ENCODE data around the gene SERPINA12.
"Not testable (repeated sequence)": the region's sequence is repeated elsewhere in the genome, so short reads cannot be mapped to it uniquely, and the experiment has no call there.

SERPINA12 gene

DNA sequence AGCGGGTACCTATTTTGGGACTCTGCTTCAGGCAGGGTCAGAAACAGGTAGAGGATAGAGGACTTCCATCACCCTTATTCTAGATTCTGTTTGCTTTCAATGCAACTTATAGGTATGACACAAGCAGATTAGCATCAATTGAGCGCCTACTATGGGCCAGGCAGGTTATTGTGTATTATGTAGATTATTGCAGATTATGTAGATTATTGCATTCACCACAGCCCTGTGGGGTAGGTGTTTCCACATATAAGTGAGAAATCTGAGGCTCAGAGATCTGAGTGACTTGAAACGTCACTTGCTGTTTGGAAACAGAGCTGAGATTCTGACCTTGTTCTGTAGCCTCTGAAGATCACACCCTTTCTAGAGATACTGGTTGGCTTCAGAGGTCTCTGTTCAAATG, 26.2 kb upstream of the SERPINA12 start:
- DNase-seq: no peak

DNA sequence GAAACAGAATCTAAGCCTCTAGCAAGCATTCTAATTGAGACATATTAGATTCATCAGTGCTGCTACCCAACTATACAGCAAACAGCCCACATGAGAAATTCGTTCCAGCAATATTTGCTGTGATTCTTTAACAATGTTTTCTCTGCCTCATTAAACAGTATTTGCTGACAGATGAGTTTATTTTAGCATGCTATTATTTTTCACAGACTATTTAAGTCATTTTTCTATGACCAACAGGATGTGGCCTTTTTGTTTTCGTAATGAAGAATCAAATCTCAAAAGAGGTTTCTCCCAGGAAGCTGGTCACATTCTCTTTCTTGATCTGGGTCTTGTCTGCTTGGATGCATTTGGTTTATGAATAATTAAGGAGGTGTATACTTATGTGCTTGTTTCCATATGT, 23.2 kb upstream of the SERPINA12 start:
- no peak for DNase-seq

DNA sequence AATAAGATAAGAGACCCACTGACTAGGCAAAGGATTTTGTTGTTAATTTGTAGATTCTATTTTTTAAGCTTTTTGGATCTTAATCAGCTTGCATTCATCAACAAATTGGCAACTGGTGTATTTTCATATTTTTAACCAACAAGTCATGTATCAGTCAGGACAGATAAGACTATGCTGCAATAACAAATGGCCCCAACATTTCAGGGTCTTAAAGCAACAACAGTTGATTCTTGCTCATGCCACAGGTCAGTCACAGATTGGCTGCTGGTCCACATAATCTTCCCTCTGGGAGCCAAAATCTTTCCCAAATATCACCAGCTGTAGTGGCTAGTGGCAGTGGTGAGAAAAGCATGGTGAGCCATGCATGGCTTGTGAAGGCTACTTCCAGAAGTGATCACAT, 21.9 kb upstream of the SERPINA12 start:
- DNase-seq: no peak

DNA sequence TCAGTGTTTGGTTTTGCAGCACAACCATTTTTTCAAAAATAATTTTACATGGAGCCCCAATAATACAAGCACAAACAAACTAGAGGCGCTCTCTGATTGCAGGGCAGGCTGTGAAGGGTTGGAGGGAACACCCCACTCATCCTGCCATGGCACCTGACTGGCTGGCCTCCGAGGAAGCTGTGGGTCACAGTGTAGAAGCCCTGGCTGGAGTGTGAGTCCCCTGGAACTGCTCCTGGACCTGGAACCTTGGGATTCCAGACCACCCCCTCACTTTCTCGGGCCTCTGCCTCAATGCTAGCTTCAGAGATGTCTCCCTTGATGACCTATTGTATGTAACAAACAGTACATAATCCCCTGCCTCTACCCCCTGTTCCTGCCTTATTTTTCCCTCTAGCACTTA, 14.8 kb upstream of the SERPINA12 start:
- no peak for DNase-seq

DNA sequence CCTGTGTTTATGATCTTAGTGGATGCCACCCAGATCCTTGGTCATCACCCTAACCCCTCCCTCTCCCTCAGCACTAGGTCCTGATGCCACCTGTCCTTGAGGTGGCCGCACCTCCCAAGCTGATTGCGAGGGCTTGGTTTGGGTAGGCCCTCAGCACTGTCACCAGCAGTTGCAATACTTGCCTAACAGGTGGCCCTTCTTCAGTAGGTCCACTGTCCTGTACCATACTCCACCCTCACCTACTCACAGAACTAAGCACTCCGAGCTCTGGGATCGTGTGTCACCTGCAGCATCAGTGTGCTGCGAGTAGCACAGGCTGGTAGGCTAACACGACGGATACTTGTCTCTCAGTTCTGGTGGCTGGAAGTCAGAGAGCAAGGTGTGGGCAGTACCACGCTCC, 14.0 kb upstream of the SERPINA12 start:
- no peak for DNase-seq

DNA sequence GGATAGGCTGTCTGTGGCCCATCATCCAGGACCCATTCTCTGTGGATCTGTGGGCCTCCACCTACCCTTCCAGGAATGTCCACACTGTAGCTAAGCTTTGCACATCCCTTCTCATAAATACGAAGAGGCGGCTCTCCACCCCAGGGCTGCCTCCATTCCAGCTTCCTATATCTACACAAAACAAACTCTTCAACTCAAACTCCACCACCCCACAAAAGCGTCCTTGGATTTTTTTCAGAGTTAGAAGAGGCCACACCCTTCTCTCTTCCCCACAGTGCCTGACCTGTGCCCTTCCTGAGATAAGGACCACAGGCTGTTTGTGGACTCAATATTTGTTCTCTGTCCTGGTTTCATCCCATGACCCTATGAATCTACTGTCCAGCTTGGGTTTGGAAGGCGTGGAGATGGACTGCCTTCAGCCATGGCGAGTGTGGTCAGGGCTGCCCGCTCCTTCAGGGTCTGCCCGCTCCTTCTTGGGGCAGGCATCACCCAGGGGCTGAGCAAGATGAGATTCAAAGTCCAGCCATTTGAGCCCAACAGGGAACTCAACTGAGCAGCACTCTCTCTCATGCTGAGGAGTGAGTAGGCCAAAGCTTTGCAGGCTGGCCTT, 13.0 kb upstream of the SERPINA12 start:
- no peak for DNase-seq

DNA sequence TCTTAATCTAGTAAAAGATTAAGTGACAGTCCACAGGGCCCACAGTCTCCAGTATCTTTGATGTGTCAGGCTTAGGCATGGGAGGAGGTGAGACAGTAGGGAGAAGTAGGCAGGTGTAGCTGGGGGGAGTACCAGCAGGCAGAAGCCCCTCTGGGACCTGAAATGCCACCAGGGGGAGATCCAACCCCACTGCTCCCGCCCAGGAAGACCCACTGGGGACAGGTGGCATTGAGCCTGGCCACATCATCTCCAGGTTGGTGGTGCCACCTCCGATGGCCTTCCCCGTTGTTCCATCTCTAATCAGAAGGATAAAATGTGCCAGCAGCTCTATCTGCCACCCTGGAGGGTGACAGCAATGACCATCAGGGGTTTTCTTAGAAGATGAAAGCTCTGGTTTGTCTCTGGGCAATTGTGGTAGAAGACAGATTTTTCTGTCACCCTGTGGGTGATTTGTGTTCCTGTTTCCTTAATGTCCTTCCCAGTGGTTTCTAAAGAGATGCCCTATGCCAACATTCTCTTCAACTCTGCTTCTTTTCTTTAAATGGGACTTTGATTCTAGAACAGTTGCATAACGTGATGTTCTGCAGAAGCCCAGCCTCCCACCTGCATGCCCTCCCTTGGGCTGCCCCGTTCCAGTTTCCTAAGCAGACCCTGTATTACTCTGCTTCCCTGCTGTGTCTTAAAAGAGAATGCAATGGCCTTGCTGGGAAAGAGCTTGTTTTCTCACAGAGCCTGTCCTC, 12.3 kb upstream of the SERPINA12 start:
- no peak for DNase-seq

DNA sequence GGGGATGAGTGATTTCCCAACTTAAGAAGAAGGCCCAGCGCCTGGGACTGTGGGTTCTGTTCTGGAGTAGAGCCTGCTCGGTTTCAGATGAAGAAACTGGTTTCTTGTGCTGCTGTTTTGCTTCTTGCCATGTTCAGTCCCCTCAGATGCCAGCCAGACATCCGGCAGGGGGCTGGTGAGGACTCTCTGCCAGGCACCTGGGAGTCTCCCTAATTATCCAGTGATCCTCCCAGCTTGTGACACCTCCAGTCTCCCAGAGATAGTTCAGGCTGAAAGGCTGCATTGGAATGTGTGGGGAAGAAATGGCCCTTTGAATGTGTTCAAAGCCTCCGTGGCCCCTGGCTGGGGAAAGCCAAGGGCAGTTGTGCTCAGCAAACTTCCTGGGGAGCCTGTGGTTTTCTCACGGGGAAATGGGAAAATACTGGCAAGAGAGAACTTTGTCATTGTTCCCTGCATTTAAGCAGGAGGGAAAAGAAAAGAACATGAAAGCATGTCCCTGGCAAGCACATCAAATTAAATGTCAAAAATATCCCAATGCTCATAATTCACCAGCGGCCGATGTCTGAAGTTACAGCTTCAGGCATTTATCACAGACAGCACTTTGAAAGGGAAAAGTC, 8.5 kb upstream of the SERPINA12 start:
- DNase-seq: no peak

DNA sequence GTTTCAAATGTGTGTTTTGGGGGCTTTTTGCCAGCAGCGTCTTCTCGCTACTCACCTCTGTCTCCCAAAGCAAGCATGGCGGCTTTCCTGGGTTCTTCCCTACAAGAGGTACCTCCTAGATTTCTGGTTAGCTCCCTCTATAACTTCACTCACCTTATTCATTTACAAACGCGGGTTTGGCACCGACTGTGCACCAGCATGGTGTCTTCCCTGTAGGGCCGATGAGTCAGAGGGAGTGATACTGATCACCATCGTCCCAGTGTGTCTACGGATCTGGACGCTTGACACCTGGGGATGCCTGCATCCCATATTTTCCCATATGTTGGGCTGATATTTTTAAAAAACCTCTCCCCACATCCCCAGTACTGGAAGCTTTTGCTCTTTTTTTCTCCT, 8.0 kb upstream of the SERPINA12 start:
- no peak for DNase-seq

DNA sequence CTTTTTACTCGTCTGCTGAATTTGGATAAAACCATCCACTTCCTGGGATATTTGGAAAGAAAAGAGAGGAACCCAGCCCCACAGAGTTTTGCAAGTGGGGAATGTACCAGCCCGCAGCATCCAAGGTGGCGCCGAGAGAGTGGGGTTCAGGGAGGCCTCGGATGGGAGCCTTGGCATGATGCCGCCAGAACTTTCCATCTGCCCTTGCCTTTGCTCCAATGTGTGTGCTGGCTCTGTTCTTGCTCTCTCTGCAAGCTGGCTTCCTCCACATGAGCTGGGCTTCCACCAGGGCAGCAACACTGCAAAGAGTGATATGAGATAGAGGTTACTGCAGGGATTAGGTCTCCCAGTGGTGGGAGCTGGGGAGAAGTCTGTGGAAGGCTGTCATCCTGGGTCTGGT, 6.6 kb upstream of the SERPINA12 start:
- no peak for DNase-seq

DNA sequence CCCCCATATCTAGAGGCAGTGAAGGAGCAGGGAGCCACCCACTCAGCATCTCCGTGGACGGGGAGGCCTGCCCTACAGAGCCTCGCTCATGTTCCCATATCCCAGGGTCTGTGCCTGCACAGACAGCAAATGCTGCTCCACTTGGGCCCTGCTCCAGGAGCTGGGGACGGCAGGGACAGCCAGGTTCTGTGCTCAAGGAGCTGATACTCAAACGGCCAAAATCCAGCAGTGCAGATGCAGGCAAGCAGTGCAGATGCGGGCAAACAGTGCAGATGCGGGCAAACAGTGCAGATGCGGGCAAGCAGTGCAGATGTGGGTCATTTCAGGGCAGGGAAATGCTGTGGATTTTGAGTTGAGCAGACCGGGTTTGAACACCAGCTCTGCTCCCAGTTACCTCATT, 6.2 kb upstream of the SERPINA12 start:
- no peak for DNase-seq

DNA sequence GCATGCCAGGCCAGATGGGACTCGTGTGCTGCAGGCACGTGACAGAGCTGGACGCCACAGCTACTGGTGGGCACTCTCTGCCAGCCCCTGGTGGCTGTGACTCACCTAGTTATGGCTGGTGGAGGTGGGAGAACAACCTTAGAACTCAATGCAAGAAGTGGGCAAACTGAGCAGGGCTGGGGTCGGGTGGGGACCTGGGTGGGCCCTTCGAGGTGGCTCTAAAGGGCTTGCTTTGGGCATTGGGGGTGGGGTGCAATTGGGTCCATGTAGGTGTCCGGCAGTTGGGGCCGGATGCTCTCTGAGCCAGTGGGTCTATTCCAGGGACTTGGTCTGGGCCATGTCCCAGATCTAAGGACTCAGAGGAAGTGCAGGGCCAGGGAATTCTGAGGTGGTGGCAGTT, 5.1 kb upstream of the SERPINA12 start:
- DNase-seq: no peak

DNA sequence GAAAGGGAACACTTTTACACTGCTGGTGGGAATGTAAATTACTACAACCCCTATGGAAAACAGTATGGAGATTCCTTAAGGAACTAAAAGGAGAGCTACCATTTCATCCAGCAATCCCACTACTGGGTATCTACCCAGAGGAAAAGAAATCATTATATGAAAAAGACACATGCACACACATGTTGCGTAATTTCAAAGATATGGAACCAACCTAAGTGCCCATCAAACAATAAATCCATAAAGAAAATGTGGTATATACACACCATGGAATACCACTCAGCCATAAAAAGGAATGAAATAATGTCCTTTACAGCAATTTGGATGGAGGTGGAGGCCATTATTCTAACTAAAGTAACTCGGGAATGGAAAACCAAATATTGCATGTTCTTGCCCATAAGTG, 1.2 kb upstream of the SERPINA12 start:
- DNase-seq: not testable (repeated sequence)

DNA sequence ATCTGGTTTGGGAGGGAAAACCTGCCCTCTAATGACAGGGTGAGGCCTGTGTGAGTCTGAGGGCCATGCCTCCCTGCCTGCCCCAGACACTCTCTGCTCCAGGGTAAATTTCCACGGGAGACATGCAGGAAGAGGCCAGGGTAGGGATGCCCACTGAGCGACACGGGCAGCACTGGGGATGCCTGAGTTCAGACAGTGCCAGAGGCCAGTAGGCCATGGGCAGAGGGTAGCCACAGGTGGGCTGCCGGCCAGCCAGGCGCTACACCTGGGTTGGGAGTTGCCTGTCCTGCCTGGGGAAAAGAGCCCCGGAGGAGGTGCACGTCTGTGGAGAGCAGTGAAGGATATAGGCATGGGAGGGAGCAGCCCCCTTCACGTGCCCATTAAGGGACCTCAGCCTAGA, 3.6 kb downstream of the SERPINA12 start:
- no peak for DNase-seq

DNA sequence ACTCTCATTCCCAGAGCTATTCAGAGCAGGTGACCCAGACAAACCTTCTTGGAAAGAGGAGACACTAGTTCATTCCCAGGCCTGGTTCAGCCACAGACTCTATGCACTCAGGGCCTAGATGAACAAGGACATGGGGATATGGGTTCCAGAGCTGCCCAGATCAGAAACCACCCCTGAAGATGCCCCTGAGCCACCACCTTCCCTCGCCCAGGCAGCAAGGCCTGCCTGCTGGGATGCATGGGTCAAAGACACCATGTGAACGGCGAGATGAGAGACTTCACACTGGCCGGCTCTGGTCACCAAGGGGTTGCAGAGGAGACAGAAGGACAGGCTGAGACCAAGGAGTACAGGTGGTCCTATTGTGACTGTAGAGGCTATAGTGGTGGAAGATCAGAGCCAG, 4.1 kb downstream of the SERPINA12 start:
- no peak for DNase-seq

DNA sequence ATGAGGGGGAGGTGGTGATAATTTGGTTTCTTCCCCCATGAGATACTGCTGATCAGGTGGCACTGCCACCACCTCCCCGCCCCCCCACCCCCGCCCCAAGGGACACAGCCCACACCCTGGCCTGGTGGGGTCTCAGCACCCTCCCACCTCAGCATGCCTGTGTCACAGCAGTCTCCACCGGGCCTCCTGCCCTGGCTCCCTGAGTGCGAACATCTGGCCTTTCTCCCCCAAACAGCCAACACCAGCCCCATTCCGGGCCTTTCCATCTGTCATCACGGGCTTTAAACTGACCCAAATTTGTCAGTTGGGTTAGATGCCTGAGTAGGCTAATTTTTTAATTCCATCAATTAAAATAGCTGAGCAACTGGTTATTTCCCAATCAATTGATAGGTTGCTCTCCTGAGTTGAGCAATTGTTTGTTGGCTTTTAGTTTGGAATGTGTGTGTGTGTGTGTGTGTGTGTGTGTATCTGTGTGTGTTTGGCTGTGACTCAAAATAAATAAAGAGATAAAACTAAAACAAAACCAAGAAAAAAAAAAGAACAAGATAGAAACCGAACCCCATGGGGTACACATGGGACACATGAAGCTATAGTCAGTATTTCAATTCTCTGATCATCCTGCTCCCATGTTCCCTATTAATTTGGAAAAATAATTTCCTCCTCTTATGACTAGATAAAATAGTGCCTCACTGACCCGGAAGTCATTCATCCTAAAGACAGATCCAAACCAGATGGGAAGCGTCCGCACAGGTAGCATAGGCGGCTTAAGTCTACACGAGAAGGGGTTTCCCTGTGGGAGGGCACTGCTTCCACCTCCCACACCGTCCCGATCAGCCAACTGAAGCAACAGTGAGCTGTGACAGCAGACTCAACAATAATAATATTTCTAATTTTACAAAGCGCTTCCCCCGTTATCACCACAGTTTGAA, 7.4 kb downstream of the SERPINA12 start:
- no peak for DNase-seq

DNA sequence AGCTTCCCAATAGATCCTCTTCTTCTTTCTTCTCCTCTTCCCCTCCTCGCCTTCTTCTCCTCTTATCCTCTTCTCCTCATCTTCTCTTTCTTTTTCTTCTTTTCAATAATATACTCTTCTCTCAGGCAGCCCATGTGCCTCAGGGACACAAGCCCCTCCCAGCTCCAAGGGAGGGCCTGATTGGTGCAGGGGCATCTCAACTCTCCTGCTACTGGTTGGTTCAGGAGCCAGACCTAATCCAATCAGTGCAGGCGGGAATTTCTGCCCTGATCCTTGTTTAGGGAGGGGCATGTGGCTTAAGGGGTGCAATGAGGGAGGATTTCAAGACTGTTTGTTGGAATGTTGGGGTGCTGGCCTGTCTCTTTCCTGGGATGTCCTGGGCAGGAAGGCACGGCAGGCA, 9.0 kb downstream of the SERPINA12 start:
- no peak for DNase-seq

DNA sequence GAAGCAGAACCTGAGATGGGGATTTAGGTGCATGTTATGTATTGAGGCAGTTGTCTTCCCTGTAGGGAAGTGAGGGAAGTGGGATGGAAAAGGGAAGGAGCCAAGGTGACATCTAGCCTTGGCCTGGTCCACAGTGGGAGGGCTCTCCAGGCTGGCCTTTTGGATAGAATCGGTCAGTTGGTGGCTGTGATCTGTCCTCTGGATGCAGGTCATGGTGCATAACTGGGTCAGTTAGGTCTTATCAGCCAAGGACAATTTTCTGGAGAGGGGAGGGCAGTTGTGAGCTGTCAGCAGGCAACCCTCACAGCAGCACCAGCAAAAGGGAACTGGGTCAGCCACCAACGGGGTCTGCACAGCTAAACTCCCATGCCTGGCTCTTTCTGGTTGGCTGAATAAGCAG, 9.6 kb downstream of the SERPINA12 start:
- no peak for DNase-seq

DNA sequence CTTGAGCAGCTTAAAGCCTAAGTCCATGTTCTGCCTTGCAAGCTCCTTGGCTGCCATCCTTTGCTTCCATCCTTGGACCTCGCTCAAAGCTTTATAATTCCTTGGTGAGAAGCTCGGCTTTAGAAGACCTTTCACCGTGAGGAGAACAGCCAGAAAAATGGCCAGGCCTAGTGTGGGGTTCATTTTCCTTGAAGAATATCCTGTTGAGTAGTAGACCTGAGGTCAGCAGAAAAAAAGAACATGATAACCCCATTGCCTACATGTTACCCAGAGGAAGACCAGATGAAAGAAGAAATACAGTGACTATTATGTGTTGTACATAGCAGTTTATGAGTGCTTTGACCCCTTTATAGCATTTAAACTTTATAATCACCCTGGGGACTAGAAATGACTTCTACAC, 11.1 kb downstream of the SERPINA12 start:
- DNase-seq: no peak

DNA sequence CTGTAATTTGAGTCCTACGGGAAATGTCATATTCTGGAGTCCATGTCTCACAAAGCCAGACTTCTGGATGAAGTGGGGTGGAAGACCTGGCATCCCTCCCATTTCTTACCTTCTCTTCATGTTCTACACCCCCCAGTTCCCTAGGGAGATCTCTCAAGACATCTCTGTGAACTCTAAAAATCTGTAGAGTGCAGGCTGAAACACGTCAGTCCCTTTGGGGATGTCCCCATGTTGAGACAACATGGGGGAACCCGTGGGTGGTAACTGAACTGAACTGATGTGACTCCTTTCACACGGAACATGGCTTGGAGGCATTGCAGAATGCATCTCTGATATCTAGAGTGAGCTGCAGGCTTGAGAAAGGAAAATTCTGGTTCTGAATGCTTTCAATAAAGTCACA, 15.2 kb downstream of the SERPINA12 start:
- DNase-seq: no peak

DNA sequence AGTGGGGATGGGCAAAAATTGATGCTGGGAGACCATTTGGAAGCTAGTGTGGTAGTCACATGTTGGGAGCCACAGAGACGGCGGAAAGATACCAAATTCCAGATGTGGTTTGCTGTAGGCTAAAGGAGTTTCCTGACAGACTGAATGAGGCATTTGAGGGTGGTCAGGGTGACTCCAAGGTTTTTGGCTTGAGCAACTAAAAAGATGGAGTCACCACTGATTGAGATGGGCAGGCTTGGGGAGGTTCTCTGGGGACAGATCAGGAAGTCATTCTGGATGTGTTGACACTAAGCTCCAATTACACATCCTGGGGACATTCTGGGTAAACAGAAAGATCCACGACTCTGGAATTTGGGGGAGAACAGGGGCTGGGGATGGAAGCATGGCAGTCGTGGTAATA, 17.8 kb downstream of the SERPINA12 start:
- no peak for DNase-seq

DNA sequence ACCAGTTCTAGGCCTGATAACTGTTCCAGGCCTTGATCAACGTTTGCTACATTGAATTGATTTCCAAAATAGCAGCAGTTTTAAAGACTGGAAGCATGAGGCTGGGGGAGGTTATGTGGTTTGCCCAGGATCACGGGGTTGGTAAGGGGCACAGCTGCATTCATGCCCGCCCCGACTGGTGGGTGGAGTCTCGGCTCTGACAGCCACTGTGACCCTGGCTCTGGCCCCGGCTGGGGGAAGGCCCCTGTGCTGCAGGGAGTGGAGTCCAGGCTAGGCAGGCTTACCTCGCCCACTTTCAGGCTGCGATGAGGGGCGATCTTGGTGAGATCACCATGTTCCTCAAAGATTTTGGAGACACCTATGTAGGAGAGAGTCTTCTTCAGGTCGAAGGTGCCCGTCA, 19.9 kb downstream of the SERPINA12 start:
- DNase-seq: no peak

DNA sequence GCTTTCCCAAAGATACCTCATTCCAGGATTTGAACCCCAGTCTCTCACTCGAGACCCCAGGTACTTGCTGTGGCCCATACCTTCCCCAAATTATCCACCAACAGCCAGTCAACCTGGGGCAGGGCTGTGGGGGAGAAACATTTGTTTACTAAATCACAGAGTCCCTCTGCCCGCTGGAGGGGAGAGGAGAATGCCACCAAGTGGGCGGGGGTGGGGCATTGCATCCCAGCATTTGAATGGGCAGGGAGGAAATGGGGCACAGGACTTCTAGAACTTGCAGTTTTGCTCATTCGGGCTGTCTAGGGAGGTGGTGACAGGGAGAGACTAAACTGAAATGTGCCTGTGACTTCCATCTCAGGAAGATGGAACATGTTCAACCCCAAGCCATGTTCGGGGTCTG, 22.4 kb downstream of the SERPINA12 start:
- DNase-seq: no peak
